HG03439 (cell line): ENCODE results near the gene PCED1B.

Experiments used
- ATAC-seq: cut with Tn5 transposase; IDR thresholded peaks from one replicate; pipeline ENCODE4 v1.9.1; 2021; ENCODE audit warnings: mild to moderate bottlenecking, moderate library complexity; ENCODE audit not compliant: unreplicated experiment

Gene PCED1B

DNA sequence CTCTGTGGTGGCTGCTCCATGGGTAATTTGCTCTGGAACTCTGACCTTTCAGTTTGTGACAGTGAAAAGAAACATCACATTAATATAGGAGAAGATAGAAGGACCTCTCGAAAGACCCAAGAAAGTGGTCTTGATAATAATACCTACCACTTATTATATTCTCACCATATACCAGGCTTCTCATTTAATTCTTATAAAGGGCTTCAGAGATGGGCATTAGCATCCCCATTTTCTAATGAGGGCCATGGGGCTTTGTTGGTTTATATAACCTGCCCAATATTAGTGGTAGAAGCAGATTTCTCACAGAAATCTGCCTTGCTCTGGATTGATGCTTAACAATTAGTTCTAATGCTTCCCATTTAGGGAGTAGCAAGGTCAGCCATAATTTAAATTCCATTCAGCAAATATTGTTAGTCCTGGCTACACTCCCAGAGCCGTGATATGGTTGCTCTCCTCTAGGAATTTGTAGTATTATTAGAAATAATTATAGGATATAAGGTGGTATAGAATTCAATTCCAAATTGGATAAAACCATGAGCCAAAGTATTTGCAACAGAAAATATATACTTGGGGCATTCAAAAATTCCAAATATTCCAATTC lies 7.8 kb downstream of the PCED1B start:
- ATAC-seq: no peak

GRCh38 chr12:47088021-47088944 lies 8.9 kb downstream of the PCED1B start:
- ATAC-seq: no peak

DNA sequence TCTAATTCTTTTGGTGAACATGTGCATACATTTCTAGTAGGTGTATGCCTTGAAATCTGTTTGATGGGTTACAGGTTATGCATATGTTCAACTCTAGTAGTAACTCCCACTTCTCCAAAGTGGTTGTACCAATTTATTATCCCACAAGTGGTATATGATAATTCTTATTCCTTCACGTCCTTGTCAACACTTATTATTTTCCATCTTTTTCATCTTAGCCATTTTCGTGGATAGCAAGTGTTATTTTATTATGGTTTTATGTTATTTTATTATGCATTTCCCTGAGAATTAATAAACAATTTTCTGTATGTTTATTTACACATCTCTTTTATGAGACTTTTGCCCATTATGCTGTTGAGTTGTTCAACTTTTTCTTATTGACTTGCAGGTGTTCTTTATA lies 11.6 kb downstream of the PCED1B start:
- no peak for ATAC-seq

DNA sequence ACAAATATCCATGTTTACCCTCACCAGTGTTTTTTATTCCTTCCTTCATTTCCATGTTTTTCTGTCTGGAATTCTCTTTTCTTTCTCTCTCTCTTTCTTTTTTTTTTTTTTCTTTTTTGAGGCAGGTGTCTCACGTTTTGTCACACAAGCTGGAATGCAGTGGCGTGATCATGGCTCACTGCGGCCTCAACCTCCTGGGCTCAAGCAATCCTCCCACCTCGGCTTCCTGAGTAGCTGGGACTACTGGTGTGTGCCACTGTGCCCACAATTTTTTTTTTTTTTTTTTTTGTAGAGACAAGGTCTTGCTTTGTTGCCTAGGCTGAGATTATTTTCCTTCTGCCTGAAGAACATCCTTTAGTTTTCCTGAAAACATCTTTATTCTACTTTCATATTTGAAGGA lies 15.4 kb downstream of the PCED1B start:
- ATAC-seq: no peak

DNA sequence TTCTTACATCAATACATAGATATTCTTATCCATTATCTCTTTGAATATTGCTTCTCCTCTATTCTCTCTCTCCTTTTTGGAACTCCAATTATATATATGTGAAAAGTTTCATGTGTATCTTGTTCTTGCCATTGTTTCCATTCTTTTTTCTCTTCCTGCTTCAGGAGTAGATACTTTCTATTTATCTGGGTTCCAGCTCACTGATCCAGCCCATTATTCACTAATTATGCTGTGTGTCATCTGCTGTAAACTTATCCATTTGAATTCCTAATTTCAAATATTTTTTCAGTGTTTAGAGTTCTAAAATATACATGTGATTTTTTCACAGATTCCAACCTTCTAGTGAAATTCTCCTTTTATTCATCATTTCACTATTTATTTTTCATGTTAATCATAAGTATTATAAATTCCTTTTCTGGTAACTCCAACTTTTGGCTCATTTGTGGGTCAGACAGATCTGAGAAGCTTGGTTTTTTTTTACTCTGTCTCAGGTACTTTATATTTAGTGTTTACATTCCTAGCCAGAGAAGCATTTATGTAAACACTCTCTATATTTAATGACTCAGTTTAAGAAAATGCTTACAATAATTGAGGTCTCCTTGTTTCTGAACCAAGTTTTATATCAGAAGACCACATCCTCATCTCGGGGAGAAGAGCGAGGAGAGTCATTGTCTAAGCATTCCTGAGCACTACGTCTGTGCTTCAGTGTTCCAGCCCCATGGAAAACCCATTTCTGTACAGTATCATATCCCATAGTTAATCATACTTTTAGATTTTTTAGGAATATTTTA lies 16.2 kb downstream of the PCED1B start:
- no peak for ATAC-seq

DNA sequence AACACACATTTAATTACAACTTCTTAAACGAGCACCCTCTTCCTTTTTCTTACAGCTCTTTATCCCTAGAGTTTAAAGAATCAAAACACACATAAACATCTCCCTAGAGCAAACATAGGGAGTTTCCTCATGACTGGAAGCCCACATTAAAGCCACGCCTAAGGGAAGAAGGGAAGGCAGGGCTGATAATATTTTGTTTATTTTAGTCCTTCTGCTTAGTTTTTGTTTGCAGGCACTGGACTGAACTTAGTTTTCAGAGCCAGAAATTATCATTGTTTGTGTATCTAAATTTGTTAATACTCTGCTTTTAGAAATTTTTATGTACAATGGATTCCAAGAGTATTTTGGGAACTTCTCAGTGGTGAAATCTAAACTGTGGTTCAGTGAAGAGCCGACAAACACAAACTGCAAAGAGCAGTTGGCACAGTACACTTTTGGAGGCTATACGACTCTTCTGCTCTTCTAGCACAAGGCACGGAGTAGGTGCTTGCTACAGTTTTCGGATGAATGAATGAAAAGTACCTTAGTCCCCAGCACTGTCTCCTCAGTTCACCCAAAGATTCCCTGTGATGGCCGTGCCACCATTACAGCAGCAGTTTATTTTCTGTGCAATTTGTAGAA lies 18.0 kb downstream of the PCED1B start:
- no peak for ATAC-seq

GRCh38 chr12:47098099-47098498 lies 18.7 kb downstream of the PCED1B start:
- no peak for ATAC-seq

DNA sequence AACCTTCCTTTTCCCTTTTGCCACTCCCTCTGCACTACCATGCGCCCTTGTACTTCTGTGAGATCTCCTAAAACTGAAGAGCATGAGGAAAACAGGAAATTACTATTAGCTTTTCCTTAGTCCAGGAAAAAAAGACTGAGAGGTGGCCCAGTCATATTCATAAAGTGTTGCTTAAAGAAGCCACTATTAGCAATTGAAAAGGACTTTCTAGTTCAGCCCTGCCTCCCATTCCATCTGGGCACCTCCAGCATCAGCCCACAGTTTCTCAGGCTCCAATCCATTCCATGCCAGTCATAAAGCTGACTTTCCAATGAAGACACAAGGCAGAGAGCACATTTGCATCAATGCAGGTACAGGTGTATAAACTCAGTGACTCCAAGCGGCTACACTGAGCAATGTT lies 20.2 kb downstream of the PCED1B start:
- ATAC-seq: no peak

DNA sequence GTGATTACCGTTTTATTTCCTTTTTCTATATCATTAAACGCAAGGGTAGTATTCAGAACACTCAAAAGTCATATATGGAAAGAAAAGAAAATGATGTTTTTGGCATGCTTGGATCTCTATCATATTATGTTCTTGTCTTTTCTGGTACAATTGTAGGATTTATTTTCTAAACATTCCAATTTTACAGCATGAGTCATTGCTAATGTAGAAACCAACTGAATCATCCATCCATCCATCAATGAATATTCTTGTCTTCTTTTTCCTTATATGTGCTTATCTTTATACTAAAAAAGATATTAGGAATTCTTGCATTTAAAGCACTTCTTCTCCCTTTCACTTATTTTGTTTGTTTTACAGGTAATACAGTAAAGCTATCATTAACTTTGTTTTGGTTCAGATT lies 20.7 kb downstream of the PCED1B start:
- no peak for ATAC-seq

DNA sequence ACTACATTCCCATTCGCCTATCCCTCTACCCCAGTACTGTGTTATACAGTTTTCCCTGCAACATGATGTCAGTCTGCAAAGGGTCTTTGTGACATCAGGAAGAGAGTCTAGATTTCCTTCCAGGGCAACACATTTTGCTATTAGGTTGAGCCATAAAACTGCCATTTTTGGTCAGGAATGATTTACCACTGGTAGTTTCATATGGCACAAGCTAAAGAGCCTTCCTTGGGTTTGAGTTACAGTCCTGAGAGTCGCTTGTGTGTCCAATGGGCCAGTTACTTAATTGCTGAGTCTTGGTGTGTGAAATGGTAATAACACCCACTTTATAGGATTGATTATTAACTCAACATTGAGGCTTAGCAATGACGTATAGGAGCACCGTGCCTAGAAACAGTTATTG lies 23.0 kb downstream of the PCED1B start:
- ATAC-seq: no peak

DNA sequence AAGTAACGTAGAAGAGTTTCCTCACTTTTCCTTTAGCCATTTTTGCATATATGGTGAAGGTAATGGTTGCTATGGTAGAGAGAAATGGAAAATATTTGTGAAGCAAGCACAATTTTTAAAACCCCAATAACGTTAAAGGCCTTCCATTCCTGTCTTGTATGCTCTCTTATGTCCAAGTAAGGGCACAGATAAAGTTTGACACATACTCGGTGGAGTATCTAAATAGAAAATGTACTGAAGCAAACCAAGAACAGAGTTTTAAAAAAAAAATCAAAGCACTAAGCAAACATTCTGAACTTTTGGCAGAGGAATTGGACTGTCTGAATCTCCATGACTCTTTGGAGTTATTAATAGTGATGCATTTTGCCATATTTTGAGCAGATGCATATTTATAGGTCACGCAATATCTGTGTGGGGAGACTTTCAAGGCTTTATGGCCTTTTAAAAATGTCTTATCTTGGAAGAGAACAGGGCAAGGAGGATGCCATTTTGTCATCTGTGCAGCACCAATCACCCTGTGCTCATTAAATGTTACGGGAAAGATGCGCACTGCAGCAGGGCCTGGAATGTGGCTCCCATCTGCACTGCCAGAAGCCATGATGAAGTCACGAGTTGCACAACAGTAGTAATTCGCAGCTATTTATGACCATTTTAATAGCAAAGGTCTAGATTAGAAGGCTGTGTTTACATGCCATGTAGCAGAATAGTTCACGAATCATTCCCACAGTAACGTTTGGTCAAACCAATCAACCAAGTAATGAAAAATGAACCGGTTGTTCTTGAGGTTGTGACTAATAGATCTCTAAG lies 23.6 kb downstream of the PCED1B start:
- ATAC-seq: no peak

GRCh38 chr12:47105914-47106674 lies 26.7 kb downstream of the PCED1B start:
- no peak for ATAC-seq

DNA sequence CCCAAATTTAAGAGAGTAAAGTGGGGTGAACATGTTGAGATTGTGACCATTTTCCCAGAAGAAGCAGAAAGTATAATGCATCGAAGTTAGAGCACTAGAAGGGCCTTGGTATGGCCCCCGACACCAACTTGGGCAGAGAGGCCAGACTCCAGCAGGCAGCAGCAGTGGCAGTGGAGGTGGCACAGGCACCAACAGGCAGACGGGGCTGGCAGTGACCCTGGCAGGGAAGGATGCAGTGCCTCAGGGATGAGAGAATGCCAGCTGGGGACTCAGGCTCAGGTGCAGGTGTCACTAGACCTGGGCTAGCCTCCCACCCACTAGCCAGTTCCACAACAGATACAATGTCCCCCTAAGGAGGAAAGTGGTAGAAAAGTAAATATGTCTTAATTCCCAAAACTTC lies 28.0 kb downstream of the PCED1B start:
- no peak for ATAC-seq

- no peak for ATAC-seq
These were observed 28.5 kb downstream of the PCED1B start for GRCh38 chr12:47107926-47108325.

DNA sequence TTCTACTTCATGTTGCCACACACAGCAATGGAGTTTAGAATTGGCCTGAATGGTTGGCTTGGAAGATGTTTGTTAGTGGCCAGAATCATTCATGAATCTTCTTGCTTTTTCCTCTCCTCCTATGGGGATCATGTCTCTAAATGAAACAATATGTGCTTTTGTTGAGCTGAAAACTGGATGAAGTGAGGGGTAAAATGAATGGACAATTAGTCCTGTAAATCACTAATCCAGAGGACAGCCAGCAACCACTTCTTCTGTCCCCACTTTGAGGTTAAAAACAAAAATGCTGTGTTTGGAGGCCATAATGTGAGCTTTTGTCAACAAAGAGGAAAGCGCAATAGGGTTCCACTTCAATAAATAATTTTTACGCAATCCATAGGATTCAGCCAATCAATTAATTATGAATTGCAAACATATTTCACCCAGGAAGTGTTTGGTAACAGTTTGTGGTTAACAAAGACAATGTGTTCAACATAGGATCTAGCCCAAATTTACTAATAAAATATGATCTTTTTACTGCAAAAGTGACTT lies 30.7 kb downstream of the PCED1B start:
- ATAC-seq: no peak

DNA sequence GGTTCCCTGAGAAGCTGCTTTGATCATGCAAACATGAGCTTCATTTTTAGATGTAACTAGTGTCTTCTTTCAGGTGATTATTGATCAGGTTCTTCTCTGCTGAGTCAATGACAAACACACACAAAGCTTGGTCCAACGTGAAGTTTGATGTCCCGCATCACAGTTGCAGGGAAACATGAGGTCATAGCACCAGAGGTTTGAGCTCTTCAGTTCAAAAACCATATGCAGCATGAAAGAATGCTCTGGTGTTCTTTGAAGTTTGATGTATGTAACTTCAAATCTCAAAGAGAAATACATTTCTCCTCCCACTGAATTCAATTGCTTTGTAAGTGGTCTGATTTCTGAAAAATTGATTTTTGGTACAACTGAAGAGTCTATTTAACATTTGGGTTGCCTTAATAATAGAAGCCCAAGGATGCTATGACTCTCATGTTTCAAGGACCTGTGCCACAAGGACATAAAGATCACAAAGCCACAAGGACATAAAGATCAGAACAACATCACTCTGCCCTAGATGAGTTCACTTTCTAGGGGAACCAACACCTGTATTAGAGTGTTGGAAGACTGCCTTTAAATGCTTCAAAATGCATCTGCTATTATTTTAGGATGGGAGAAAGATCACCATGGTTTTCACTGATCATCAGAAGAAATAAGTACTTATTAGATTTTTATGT lies 31.4 kb downstream of the PCED1B start:
- no peak for ATAC-seq

DNA sequence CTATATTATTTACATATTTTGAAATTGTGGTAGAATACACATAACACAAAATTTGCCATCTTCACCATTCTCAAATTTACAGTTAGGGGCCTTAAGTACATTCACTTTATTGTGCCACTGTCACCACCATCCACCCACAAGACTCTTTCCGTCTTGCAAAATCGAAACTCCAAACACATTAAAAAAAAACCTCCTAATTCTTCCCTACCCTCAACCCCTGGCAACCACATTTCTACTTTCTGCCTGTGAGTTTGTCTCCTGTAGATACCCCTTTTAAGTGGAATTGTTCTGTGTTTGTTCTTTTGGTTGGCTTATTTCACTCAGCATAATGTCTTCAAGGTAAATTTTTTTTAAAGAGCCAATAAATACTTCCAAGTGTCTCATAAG lies 32.0 kb downstream of the PCED1B start:
- ATAC-seq: no peak

GRCh38 chr12:47111854-47112253 lies 32.4 kb downstream of the PCED1B start:
- ATAC-seq: no peak

GRCh38 chr12:47112679-47113078 lies 33.3 kb downstream of the PCED1B start:
- ATAC-seq: no peak
